SH-SY5Y (cell line): ENCODE measurements around the gene ANO7.

Source experiments
- GATA2 ChIP-seq: IDR thresholded peaks from 2 replicates; pipeline ENCODE4 v1.6.1; 2011; ENCODE audit warnings: mild to moderate bottlenecking, low read depth, low read length
- GATA3 ChIP-seq: IDR thresholded peaks from 2 replicates; pipeline ENCODE4 v1.6.1; 2011; ENCODE audit warnings: low read depth, mild to moderate bottlenecking, low read length, moderate library complexity

- TF ChIP-seq GATA2 (peak; percentile 59; the same call in 1 of the 2 replicates), GATA3 (no peak)
Measured at GRCh38 chr2:241265506-241265905, 77.0 kb downstream of the ANO7 start.
